GM12872 (cell line): ENCODE results near the gene TMX2.
A peak's percentile ranks its signal among the peaks of the same experiment; 100 is the strongest.

ENCODE experiments used
- CTCF ChIP-seq: IDR thresholded peaks from 3 replicates; pipeline ENCODE4 v1.5.1; 2011; ENCODE audit warnings: low read depth, mild to moderate bottlenecking, low read length, moderate library complexity; ENCODE audit not compliant: insufficient read depth

TMX2 gene, protein sequence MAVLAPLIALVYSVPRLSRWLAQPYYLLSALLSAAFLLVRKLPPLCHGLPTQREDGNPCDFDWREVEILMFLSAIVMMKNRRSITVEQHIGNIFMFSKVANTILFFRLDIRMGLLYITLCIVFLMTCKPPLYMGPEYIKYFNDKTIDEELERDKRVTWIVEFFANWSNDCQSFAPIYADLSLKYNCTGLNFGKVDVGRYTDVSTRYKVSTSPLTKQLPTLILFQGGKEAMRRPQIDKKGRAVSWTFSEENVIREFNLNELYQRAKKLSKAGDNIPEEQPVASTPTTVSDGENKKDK

GRCh38 chr11:57712256-57713150 is at the start of gene TMX2:
Gene TMX2, plus strand, starts transcription at chr11:57712593. Its CDS starts 26 bp downstream, at chr11:57712619.
- TF ChIP-seq CTCF, result no peak

DNA sequence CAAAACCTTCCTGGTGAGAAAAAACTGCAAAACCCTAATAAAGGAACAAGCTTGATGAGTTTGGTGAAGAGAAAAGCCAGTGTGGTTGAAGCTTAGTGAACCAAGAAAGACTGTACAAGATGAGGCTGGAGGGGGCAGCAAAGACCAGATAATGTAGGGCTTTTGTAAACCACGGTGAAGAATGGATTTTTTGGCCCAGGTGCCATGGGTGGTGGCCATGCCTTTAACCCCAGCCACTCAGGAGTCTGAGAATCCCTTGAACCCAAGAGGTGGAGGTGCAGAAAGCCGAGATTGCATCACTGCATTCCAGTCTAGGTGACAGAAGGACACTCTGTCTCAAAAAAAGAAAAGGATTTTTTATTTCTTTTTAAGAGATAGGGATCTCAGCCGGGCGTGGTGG is 49.5 kb upstream of the TMX2 start:
- TF ChIP-seq CTCF, result peak; percentile 27; the same call in 2 of the 3 replicates

GRCh38 chr11:57663975-57664374 is 48.4 kb upstream of the TMX2 start:
- TF ChIP-seq CTCF, result no peak

GRCh38 chr11:57667117-57667735 is 45.2 kb upstream of the TMX2 start:
- TF ChIP-seq CTCF, result no peak

- peak; percentile 48; the same call in 2 of the 3 replicates for TF ChIP-seq CTCF
These were observed 44.5 kb upstream of the TMX2 start, which contains the start of gene ZDHHC5 for GRCh38 chr11:57667736-57668433. Gene ZDHHC5, plus strand, starts transcription at chr11:57668114. Its CDS starts 4,977 bp downstream, at chr11:57673091.

- no peak for TF ChIP-seq CTCF
These were observed 44.0 kb upstream of the TMX2 start for GRCh38 chr11:57668434-57668782.
